HG02870 (cell line): ENCODE results near the gene ROBO3.

ENCODE experiments used
- ATAC-seq: cut with Tn5 transposase; IDR thresholded peaks from one replicate; pipeline ENCODE4 v1.9.1; 2021; ENCODE audit warnings: mild to moderate bottlenecking, moderate library complexity; ENCODE audit not compliant: unreplicated experiment

ROBO3 gene

DNA sequence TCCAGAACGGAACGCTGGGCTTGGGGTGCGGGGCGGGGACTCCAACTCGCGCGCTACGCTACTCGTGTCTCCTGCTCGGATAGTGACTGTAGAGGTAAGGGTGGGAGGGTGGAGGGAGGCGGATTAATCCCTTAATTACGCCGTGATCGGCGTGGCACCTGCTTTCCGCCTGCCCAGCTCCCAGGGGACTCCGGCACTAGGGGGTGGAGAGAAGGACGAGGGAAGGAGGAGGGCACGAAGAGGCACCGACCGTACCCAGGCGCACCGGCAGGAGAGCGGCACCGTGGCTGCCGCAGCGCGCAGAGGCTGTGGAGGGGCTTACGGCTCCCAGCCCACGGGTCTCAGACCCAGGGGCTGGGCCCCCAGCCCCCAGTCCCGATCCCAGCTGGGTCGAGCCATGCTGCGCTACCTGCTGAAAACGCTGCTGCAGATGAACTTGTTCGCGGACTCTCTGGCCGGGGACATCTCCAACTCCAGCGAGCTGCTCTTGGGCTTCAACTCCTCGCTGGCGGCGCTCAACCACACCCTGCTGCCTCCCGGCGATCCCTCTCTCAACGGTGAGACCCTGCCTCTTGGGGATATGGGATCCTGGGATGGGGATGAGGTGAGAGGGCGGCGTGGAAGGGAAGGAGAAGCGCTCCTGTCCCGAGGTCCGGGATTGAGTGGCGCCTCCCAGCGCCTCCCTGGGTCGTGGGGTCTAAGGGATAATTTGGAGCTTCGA lies at the start of gene ROBO3:
Gene ROBO3, plus strand, starts transcription at position 252 of the 721 bp plus-strand sequence. Its CDS starts 146 bp downstream, at position 398.
- ATAC-seq = no peak

GRCh38 chr11:124817036-124817435 lies 48.2 kb upstream of the ROBO3 start:
- ATAC-seq = no peak

DNA sequence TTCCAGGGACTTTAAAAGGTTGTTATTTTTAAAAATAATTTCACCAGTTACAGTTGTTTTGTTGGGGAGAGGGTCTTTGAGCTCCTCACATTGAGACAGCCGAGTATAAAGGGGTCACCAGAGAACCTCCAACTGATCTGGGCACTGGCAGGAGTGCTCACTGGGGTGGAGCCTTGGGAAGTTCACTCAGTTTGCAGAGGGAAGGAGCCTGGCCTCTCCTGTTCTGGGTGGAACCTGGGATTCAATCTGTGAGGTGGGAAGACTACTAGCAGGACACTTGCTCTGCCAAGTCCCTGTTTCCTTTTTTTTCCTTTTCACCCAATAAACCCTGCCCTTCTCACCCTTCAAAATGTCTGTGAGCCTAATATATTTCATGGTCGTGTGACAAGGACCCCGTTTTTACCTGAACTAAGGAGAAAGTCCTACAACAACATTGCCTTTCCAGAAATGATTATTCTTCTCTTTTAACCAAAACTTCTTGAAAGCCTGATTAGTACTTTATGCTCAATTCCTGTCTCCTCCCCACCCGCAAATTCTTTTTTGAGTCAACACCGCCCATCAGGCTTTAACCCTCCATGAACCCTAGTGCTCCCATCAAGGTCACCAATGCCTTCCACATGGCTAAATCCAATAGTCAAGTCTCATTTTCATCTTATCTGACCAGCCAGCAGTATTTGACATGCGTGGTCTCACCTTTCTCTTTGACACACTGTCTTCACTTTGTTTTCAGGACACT lies 43.1 kb upstream of the ROBO3 start:
- no peak for ATAC-seq

DNA sequence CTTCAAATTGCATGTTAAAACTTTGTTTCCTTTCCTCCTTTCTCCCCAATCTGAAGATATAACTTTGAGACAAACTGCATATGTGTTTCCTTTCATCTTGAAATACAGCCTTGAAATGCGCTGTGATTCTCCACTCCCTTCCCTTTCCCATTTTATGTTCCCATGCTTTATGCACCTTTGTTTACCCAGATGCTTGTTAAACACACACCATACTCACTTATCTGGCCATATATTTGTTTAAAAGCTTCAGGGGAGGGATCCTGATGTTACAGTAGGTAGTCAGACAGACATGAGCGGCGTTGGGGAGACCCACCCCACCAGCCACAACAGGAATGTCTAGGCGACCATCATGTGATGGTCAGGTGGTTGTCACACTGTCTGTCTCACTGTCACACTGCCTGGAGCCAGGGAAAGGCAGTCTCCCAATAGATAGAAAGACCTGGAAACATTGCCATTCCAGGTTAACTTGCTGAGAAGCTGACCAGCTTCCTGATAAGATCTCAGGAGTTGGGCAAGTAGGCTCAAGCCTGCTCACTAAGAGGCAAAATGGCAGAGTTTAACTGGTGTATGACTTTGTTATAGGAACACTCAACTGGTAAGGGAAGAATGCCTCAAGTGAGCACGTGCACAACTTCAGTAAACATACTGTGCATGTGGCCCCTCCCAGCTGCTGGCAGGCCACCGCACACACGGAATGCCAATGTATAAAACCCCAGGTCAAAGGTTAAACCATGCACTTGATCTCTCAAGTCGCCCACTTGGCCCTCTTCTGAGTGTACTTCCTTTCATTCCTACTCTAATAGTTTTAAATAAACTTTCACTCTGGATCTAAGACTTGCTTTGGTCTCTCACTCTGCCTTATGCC lies 41.5 kb upstream of the ROBO3 start:
- ATAC-seq = no peak

GRCh38 chr11:124825876-124826275 lies 39.4 kb upstream of the ROBO3 start:
- ATAC-seq = no peak

GRCh38 chr11:124829986-124830385 lies 35.2 kb upstream of the ROBO3 start:
- no peak for ATAC-seq

GRCh38 chr11:124830749-124831148 lies 34.5 kb upstream of the ROBO3 start:
- ATAC-seq = no peak

GRCh38 chr11:124831897-124832296 lies 33.3 kb upstream of the ROBO3 start:
- ATAC-seq = no peak

DNA sequence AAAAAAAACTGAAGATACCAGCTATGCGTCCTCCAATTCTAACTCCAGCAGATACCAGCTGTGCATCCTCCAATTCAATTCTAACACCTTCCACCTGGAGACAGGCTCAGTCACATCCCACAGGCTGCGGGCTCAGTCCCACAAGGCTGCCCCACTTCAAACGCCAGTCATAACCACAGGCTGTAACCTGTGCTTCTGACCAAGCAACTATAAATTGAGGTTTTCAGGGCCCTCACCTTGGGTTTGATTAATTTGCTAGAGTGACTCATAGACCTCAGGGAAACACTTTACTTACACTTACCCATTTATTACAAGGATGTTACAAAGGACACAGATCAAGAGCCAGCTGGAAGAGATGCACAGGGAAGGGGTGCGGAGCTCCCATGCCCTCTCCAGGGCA lies 32.7 kb upstream of the ROBO3 start:
- ATAC-seq = no peak

DNA sequence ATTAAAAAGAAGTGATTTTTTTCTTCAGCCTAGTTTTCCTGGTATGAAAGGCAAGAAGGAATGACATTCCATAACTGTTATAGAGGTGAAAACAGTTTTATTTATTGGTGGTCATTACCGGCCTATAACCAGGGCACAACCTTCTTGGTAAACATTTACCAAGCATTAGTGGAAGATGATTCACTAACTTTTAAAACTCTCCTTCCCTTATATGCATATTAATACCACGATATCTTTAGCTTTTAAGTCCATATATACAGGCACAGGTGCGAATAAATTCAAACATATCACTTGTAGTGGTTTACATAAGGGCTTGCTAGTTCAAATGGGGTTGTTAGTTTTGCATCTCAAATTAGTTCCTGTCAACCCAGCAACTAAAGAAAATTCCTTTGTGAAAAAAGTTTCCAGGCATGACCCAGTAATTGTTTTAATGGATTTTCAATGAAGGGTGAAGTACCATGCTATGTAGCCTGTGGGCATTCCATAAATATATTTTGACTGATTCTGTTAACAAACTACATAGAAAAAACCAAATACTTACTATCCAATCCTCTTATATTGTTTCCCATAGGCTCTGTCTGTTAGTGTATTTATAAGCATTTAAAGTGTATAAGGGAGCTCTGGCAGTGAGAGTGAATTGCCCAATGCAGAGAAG lies 30.6 kb upstream of the ROBO3 start:
- no peak for ATAC-seq

- no peak for ATAC-seq
Measured at GRCh38 chr11:124835918-124836317, 29.3 kb upstream of the ROBO3 start.

GRCh38 chr11:124837491-124837856 lies 27.8 kb upstream of the ROBO3 start:
- ATAC-seq = no peak

GRCh38 chr11:124838805-124839127 lies 26.5 kb upstream of the ROBO3 start:
- ATAC-seq = no peak

GRCh38 chr11:124839128-124839971 lies 25.9 kb upstream of the ROBO3 start:
- ATAC-seq = no peak

DNA sequence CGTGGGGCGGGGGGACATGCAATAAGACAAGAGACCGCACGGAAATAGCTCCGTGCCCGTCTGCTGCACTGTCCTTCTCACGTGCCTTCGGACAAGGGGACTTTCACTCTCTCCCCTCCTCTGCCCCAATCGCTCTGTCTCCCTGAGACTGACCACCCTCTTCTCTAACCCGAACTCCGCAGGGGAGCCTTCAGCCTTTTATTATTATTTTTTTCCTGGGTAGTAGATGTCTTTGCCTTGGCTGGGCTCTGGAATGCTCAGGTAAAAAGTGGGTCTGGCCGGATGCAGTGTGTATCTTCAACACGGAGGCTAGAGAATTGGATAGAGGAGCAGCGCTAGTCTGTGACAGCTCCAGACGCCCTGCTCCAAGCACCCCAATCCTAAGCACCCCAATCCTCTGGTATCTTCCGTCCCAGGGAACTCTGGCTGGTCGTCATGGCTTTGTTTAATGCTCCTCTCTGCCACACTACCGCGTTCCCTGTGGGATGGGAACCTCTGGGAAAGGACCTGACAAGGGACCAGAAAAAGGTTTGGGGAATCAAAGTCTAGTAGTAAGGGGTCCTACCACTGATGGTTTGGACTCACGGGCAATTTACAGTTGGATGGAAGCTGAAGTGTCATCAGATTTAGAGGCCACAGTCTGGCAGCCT lies 25.1 kb upstream of the ROBO3 start:
- ATAC-seq = no peak

GRCh38 chr11:124840666-124841065 lies 24.6 kb upstream of the ROBO3 start:
- ATAC-seq = no peak

GRCh38 chr11:124841201-124841600 lies 24.0 kb upstream of the ROBO3 start:
- no peak for ATAC-seq

DNA sequence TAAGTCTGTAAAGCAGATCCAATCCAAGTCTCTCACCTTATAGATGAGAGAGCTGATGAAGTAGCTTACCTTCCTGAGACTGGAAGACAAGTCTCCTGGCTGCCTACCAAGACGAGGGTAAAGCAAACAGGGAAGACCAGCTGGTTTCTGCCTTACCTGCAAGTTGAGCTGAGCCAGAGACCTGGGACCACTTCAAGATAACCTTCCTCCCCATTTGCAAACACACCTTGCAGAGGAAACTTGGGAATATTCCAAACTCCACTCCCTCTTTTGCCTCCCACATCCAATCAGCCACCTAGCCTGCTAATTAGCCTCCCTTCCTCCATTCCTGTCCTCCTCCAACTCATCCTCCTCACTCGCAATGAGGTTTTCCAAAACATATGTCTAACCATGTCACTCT lies 23.4 kb upstream of the ROBO3 start:
- ATAC-seq = no peak

DNA sequence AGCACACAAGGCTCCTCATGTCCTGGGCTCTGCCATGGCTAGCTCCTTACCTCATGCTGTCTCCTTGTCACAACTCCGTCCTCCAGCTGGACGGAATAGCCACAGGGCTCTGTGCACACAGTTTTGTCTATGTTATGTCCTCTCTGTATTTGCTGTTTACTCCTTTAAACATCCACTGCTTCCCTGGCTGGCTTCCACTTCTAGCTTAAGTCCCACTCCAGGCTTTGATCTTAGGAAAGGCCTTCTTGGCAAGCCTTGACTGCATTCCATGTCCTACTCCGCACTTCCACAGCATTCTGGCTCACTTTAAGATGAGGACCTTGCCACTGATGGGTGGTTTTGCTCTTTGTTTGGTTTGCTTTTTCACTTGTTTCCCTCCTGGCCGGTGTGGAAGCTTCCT lies 22.9 kb upstream of the ROBO3 start:
- no peak for ATAC-seq

DNA sequence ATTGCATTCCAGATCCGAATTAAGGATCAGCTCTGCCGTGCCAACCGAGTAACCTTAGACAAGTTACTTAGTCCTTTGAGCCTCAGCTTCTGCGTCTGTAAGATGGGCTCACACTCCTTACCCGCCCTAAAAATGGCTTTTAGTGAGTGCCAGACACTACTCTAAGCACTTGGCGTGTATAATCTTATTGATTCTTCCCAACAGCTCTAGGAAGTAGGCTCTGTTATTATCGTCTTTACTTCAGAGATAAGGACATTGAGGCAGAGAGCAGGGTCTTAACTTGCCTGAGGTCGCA lies 21.7 kb upstream of the ROBO3 start:
- ATAC-seq = no peak
